ENCODE results near the gene RASA3.

RASA3 gene

DNA sequence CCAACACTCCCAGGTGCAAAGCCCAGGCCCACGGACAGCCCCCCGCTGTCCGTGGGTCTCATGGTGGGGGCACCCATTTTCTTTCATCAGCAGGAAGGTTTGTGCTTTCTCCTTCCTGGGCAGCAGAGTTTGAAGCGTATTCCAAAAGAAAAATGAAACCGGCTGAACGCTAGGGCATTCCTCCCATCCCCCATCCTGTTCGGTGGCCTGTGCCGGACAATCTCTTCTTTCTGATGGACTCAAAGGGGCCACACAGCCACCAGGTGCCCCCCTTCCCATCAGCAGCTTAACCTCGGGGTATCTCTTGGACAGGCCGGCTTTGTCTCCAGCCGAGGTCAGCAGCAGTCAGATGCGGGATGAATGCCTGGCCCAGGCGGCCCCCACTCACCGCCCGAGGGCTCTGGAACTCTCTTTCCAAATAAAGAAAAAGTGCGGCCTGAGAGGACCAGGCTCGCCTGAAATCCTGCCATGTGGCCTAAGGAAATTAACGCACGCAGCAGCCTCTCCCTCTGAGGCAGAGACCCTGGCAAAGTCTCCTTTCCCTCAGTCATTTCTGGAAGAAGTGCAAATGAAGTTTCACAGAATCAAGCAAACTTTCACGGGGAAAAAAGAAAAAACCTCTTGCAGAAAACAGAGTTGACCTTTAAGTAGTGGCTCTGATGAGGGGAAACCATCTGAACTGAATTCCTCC is 67.8 kb downstream of the RASA3 start:
- peak; percentile 77 for DNase-seq

GRCh38 chr13:114063545-114064449 is 68.6 kb downstream of the RASA3 start:
- no peak for DNase-seq

DNA sequence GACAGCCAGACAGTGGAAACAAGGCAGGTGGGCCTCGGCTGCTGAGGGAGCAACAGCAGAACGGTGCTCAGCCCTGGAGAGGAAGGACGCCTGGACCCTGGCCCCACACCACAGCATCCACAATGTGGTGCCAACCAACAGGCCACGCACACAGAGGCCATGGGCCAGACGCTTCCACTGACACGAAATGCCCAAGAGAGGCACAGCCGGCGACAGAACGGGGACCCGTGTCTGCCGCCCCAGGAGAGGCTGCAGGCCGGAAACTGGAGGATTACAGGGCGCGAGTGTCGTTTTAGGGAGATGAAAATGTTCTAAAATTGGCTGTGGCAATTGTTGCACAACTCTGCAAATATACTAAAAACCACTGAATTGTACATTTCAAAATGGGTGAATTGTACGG is 69.7 kb downstream of the RASA3 start:
- DNase-seq: no peak

DNA sequence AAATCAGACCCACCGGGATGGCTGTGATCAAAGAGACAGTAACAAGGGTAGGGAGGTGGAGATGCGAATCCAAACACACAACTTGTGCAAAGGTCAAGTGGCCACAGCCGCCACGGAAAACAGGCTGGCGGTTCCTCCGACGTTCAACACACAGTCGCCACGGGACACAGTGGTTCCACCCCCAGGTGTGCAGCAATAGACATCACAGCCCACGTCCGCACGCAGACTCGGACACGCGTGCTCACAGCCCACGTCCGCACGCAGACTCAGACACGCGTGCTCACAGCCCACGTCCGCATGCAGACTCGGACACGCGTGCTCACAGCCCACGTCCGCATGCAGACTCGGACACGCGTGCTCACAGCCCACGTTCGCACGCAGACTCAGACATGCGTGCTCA is 70.1 kb downstream of the RASA3 start:
- DNase-seq: no peak

DNA sequence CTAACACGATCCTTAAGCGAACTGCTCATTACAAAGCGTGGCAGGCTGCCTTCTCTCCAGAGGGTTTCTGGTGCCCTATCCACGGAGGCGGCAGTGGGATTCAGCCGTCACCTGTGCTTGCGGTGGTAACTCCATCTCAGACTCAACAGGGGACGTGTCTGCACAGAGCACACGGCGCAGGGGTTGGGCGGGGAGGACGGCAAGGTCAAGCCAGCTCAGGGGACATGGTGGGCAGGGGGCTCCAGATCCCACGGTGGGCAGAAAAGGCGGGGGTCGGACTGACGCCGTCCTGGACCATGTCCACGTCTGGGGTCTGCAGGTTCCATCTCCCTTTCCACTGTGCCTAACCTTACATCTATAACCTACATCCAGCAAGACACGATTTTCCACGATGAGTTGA is 70.7 kb downstream of the RASA3 start:
- no peak for DNase-seq

- no peak for DNase-seq
Observed at GRCh38 chr13:114061047-114061446, 71.4 kb downstream of the RASA3 start.

DNA sequence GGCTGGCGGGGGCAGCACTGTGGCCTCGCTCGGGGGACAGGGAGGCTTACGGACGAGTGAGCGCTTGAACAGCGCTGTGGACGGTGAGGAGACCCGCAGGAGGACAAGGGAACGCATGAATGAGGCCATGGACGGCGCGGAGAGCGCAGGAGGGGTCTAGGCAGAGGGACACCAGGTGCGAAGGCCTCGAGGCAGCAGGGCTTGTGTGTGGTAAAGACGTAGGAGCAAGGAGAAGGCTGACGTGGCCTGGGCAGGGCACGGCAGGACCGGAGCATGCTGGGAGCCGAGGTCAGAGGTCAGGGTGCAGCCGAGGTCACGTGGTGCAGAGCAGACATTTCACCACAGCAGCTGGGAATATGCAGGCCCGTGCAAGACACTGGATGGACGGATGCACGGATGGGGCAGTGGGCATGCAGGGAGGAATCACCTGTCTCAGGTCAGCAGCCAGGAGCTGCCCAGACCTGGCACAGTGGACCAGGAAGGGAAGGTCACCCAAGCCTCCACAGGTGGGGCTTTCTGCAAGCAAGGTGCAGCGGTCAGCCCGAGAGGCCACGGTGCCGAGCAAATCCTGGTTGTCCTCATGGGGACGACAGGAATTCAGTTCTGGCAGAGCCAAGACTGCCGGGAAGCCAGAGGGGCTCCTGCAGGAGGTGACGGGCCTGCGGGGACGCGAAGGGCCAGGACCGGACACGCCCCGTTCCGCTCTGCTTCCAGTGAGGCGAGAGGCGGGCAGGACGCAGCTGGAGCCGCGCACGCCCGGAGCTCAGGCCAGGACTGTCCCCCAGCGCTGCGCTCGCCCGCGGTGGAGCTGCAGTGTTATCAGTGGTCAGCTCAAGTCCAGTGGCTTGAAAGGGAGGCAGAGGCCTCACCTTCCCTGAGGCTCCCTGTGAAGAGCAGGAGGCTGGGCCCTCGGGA is 72.2 kb downstream of the RASA3 start:
- no peak for DNase-seq

- no peak for DNase-seq
Observed at GRCh38 chr13:114059428-114059827, 73.0 kb downstream of the RASA3 start.

- no peak for DNase-seq
Observed at GRCh38 chr13:114058051-114058867, 74.2 kb downstream of the RASA3 start.

DNA sequence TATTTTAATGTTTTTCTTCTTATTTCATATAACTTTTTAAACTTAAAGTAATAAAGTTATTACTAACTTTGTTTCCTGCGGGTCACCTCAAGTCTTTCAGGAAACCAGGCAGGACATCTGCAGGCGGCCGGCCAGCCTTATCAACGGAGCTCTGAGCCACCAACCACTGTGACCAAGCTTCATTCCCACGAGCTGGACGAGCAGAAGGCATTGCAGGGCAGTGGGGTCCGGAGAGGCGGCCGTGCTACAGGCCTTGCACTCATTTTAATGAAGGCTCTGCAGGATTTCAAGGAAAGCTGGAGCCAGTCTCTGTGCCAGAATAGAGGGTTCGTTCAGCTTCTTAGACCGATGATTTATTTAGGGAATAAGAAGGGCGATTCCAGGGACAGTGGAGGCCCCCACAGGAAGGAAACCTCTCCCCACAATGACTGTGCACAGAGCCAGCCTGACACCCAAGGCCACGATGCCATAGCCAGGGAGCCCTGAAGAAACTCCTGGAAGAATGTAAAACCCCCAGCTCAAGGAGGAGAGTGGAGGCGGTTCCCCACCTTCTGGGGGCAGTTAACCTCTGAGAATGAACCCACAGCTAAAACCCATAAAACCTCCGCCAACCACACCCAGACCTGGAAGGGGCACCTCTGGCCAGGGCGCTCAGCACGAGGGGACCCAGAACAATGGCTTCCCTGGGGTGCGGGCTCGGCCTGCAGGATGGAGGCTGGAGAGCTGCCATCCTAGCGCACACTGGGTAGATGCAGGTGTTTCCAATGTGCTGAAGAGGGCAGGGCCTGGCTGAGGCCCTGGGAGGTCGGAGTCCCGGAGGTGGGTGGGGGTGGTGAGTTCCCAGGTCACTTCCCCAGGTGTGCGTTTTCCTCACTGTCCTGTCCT is 75.0 kb downstream of the RASA3 start:
- no peak for DNase-seq

GRCh38 chr13:114056205-114057013 is 76.0 kb downstream of the RASA3 start:
- no peak for DNase-seq

DNA sequence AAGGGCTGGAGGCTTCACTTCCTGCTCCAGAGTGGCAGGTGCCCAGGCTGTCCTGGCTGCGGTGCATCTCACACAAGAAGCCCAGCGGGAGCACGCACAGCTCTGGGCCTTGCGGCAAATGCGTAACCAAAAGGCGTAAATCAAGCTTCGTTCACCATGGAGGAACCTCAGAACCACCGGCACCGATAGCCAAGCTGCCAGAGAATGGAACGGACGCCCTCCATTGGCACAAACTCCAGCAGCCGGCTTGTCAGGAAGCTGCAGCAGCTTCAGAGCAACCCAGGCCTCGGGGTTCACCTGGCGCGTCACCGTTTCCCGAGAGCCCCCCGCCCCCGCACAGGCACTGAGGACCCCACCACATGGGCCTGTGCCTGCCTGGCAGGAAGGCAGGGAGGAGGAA is 76.7 kb downstream of the RASA3 start:
- DNase-seq: no peak

DNA sequence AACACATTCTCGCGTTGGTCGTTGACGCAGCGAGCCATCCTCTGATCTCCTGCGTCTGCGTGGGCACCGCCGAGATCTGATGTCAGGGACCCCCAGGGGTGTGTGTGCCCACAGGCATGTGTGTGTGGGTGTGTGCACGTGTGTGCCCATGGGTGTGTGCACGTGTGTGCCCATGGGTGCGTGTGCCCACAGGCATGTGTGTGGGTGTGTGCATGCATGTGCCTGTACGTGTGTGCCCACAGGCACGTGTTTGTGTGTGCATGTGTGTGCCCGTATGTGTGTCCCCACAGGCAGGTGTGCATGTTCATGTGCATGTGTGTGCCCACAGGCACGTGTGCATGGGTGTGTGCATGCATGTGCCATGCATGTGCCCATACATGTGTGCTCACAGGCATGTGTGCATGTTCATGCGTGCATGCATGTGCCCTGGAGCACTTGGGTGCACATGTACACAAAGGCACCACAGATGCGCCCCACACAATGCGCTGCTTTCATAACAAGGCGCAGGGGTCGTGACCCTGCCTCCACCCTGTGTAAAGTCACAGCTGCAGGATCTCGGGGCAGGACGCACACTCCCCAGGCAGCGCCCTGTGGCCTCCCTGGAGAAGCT is 77.5 kb downstream of the RASA3 start:
- no peak for DNase-seq

DNA sequence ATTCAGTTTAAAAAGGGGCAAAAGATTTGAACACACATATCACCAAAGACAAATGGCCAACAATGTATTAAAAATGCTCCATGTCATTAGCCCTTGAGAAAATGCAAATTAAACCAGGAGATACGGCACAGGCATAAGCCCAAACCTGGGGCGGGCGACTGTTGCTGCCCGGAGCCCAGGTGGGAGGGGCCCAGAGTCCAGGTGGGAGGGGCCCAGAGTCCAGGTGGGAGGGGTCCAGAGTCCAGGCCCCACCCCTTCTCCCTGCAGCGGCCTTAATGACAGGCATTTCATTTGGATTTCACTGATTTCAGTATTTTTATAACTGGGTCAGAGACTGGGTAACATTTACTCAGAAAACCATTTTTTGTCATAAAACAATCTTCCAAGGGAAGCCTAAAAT is 78.2 kb downstream of the RASA3 start:
- DNase-seq: no peak

DNA sequence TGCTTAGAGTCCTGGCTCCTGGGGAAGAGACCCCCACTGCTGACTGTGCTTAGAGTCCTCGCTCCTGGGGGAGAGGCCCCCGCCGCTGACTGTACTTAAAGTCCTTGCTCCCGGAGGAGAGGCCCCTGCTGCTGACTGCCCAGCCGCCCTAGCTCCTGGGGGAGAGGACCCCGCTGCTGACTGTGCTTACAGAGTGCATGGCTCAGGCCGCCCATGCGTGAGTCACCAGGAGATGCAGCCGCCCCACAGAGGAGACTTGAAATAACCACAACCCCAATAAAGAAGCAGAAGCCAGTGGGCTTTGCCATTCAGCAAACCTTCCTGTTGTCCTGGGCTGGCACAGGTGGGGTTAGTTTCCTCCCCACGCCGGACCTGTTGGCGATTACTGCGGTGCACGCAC is 79.4 kb downstream of the RASA3 start:
- no peak for DNase-seq

DNA sequence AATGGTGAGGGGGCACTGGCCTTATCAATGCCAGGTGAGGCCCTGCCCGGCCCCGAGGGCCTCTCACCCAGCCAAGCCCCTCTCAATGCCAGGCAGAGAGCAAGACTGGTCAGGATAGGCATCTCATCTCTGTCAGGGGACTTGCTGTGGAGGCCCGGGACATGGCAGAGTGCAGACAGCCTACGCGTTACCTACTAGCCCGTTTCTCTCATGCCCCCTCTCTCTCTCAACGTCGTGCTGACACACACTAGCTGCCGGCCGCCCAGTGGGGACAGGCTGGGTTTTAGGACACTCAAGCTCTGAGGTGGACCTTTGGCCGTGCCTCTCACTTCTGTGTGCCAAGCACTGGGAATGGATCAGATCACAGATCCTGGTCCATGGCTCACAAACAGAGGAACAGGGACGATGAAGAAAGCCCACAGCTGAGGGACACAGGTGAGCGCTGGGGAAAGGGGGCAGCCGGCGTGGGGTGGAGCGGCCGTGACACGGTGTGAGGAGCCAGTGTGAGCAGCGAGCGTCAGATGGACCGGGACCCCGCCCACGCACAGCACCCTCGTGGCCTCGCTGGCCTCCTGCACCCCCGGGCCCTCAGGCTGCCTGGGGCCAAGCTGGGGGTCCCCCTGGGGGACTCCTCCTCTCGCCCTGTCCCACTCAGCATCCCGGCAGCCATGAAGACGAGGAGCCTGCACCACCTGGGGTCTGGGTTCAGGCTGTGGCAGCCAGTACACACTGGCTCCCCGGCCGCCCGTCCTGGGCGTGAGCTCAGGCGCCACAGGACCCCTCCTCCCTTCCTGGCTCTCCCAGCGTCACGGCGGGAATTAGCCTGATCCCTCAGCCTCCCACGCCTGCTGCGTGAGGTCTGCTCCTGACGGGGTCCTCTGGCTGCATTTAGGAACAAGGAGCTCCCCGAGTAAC is 81.6 kb downstream of the RASA3 start:
- no peak for DNase-seq

DNA sequence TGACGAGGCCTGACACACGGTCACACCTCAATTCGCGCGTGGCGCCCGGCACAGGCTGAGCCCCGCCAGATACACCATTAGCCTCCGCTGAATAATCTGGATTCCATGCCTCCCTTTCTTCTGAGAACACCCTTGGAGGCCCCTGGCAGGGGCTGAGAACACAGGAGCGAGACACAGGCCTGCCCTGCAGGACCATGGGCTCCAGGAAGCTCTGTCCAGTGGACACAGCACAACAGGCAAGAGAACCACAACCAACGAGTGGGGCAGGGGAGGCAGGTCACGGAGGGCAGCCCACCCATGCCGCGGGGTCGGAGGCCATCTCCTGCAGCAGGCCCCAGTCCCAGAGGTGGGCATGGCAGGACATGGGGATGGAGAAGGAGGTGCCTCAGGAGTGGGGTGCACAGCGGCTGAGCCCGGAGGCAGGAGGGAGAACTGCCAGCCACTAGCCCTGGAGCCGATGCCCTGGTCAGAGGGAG is 82.8 kb downstream of the RASA3 start:
- DNase-seq: no peak

GRCh38 chr13:114049026-114049425 is 83.4 kb downstream of the RASA3 start:
- DNase-seq: no peak

GRCh38 chr13:114048443-114048842 is 84.0 kb downstream of the RASA3 start:
- no peak for DNase-seq
